H4 (cell line): ENCODE results near the gene CNMD. TPM values are rescaled to one million over a fixed set of nuclear protein-coding genes. Genes with fewer than 3 reads are reported as not detected.
"Not testable (repeated sequence)": the region's sequence is repeated elsewhere in the genome, so short reads cannot be mapped to it uniquely, and the experiment has no call there.

Experiments
- DNase-seq: peaks from one replicate; pipeline ENCODE4 v3.0.0-alpha.2; 2015; ENCODE audit warnings: low spot score
- total RNA-seq: library from RNA; depleted of rRNA; stranded (reverse); fragments of >200 nt; shearing (Covaris generic); gene quantifications from 2 replicates; pipeline ENCODE4 v1.2.3, GENCODE V29; 2014

CNMD gene
- total RNA-seq, 1 experiment from 2014 or later, result not detected

- DNase-seq, result no peak
Measured at GRCh38 chr13:52744842-52745375, 5.3 kb upstream of the CNMD start.

DNA sequence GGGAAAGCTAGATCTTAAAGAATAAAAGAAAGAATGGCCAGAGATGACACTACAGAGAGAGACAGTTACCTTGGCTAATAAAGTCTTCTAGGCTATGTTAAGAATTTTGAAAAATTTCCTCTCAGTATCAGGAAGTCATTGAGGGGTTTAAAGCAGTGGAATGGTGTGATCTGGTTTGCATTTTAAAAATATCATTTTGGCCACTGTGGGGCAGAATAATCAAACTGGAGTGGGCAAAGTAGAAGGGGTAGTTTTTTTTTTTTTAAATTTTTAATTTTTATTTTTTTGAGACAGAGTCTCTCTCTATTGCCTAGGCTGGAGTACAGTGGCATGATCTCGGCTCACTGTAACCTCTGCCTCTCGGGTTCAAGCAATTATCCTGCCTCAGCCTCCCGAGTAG lies 4.4 kb upstream of the CNMD start:
- DNase-seq, result no peak

DNA sequence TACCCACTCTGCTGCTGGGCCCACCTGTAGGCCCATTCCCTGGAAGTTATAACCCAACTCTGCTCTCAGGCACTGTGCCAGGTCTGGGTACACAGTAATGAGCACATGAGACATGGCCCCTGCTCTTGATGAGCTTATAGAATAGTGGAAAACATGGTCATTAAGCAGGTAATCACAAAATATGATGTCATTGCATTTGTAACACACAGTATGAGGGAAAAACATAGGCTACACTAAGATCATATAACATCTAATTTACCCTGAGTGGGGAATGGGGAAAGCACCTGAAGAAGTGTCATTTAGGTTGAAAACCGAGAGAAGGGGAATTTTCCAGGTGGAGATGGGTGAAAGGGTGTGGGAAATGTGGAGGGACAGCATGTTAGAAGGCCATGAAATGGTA lies 3.9 kb upstream of the CNMD start:
- DNase-seq, result no peak

GRCh38 chr13:52738719-52739467 lies 727 bp downstream of the CNMD start:
- DNase-seq, result no peak

DNA sequence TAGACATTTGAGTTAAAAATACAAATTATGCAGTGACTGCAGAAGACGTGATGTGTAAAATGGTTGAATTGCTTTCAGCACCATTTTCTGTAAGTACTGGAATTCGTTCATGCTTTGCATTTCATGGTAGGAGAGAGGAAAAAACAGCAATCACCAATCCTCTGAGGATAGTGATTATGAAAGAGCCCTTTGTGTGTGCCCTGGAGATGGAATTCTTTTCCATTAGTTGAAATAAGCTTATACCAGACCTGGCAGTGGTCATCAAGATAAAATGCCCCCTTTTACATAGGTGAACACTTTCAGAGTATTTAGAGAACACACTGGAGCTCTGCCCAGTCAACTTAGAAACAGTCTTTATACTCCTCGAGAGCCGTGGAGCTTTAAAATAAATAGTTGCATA lies 1.7 kb downstream of the CNMD start:
- DNase-seq, result no peak

GRCh38 chr13:52737451-52737850 lies 2.2 kb downstream of the CNMD start:
- DNase-seq, result no peak

DNA sequence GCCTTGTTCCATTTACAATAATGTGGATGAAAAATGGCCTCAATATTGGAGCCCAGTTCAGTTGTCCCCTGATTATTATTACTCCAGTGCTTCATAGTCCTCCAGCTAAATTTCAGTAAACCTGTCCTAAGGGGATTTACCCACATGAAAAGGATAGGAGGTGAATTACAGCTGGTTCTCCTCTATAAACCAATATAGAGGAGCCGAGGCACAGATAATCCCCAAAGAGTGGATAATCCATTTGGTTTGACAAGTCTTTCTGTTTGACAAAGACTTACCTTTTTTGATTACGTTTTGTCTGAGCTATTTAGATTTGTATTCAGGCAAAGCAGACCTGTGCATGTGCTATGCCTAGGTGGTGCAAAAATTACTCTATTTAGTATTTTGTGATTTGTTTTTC lies 2.7 kb downstream of the CNMD start:
- no peak for DNase-seq

DNA sequence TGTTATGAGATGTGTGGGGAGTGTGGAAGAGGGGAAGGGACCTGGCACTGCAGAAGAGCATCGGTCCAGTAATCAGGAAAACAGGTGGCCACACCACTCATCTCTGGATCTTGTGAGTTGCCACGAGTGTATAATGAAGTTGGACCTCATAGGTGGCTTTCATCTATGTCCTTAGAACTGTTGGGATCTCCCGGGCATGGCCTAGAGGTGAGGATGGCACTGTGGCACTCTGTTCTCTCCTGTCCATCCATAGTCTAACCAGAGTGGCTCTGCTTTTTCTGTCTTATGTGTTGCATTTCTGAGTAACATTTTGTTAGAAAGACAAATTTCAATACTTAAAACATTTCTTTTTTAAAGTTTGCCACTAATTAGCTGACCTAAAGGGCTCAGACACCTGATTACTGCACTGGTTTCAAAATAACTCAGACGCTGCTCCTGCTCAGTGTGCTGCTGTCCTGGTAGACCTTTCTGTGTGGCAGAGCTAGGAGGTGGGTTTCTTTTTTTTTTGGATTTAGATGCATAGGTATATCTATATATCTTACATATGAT lies 5.5 kb downstream of the CNMD start:
- DNase-seq, result no peak

- no peak for DNase-seq
Measured at GRCh38 chr13:52726258-52726657, 13.4 kb downstream of the CNMD start.

GRCh38 chr13:52725302-52725701 lies 14.3 kb downstream of the CNMD start:
- DNase-seq, result no peak

- DNase-seq, result no peak
Measured at GRCh38 chr13:52723181-52723580, 16.4 kb downstream of the CNMD start.

DNA sequence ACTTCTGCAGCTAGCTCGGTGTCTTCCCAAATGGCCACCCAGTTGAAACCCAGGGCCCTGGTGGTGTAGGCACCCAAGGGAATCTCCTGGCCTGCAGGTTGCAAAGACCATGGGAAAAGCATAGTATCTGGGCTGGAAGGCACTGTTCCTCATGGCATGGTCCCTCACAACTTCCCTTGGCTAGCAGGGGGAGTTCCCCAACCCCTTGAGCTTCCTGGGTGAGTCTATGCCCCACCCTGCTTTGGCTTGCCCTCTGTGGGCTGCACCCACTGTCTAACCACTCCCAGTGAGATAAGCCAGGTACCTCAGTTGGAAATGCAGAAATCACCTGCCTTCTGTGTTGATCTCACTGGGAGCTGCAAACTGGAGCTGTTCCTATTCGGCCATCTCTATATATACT lies 18.3 kb downstream of the CNMD start:
- DNase-seq, result not testable (repeated sequence)

GRCh38 chr13:52720904-52721303 lies 18.7 kb downstream of the CNMD start:
- DNase-seq, result peak; percentile 6

DNA sequence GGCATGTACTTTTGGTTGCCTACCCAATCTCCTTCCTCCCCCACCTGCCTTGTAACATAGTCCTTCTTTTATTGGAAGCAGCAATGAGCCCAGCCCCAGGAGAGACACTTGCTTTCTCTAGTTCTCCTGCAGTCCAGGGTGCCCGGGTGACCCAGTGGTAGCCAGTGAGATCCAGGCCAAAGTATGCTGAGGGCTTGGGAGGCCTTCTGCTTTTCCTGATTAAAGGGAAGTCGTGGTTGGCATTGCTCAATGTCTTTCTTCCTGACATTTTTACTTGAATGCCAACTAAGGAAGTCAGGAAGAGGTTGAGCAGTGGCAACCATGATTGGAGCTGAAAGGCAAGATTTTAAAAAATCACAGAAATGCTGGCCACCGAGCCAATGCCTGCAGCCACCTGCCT lies 25.7 kb downstream of the CNMD start:
- DNase-seq, result no peak

DNA sequence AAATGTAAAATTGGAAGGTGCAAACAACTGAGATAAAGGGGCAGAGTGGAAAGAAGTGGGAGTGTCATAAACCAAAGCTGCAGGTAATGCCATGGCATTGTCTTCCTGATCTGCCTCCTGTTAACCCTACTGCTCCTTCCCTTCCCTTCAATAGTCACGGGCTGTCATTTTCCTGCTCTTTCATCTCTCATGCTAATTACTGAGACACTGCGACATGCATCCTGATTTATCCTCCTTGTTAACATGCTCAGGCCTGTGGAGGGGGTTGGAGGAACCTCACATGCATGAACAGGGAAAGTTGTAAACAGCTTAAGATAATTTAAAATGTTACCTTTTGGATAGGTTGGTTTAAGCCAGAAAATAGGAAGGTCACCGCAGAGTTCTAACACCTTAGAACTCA lies 27.2 kb downstream of the CNMD start:
- DNase-seq, result no peak

DNA sequence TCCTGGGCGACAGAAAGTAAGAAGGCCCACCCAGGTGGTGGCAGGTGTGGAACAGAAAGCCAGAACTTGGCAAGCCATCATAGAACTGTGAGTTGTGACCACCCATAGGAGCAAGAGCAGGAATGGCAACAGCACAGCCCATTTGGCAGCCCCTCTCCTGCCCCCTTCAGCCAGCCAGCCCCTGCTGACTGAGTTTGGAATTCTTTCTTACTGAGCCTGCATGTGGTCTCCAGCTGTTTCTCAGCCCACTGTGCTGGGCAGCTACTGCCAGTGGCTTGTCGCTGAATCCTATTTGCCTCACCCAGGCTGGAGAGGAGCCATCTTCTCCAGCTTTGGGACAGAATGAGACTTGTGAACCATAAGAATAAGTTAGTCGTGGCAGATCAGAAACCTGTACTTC lies 28.3 kb downstream of the CNMD start:
- no peak for DNase-seq

- not testable (repeated sequence) for DNase-seq
Measured at GRCh38 chr13:52708266-52708665, 31.4 kb downstream of the CNMD start.

GRCh38 chr13:52707375-52707774 lies 32.2 kb downstream of the CNMD start:
- no peak for DNase-seq

DNA sequence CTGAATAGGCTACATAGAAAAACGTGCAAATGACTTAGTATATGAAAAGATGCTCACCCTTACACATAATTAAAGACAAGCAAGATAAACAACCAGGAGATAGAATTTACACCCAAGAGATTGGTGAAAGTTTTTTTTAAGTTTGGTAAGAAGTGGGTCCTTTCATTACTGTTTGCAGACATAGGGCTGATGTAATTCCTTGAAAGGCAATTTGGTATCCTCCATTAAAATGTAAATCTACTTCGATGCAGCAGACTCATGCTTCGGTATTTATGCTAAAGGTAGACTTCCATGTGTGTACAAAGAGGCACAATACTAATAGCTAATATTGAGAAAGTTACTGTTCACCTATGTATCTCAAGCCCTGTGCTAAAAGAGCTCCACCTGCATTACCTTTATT lies 33.5 kb downstream of the CNMD start:
- DNase-seq, result no peak

DNA sequence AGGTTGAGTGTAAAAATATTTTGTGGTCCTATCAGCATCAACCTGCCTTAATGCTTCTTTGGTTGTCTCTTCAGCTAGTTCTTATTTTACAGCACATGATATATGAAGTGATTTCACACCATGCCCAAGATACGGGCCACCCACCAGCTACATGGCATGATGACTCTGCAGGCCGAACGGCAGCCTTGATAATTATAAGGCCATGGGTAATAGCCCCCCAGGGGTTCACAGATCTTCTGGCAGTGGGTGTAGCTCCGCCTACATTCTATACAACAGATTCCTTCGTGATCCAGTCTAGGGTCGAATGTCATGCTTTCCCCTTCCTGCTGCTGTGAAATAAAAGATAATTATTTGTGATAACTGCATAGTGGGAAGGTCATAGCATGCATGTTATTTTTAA lies 36.1 kb downstream of the CNMD start:
- DNase-seq, result no peak

DNA sequence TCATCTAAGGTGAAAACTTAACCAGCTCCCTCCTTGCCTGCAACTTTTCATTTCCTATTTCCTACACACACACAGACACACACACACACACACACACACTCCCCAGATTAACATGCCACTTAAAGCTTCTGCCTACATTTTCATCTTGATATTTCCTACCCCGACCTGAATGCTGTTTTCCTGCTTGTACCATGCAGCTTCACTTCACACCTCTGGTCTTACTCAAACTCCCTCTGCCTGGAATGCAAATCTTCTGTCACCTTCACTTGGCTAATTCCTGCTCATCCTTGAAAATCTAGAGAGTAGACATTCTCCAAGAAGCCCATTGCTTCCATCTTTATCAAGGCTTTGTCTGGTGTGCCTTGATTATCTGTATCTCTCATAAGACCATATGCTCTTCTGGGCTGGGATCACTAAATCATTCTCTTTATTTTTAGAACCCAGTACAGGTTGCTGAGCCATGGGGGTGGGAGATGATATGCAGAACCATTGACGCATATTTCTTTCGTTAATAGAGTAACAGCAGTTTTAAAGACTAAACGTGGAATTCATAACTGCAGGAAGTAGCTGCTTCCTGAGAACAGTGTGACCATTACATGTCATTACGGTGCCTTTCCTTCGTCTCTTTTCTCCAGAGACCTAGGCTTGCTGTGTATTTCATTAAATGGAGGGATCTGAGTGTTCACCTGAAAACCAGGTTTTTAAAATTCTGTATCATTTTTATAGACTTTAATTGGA lies 37.7 kb downstream of the CNMD start:
- no peak for DNase-seq

GRCh38 chr13:52696566-52696965 lies 43.1 kb downstream of the CNMD start:
- DNase-seq, result no peak

- no peak for DNase-seq
Measured at GRCh38 chr13:52695856-52696255, 43.8 kb downstream of the CNMD start.
